HK-2 (cell line): Measurements from ENCODE around the gene SLC9A9.
"Not testable (repeated sequence)": the region's sequence is repeated elsewhere in the genome, so short reads cannot be mapped to it uniquely, and the experiment has no call there.

ENCODE experiments used
- DNase-seq: peaks from one replicate; pipeline ENCODE4 v3.0.0-alpha.2; 2018; ENCODE audit not compliant: unreplicated experiment

Gene SLC9A9

GRCh38 chr3:143465666-143466065, 382.6 kb downstream of the SLC9A9 start:
- no peak for DNase-seq

- DNase-seq = peak; percentile 94
Measured at GRCh38 chr3:143464850-143465249, 383.4 kb downstream of the SLC9A9 start.

DNA sequence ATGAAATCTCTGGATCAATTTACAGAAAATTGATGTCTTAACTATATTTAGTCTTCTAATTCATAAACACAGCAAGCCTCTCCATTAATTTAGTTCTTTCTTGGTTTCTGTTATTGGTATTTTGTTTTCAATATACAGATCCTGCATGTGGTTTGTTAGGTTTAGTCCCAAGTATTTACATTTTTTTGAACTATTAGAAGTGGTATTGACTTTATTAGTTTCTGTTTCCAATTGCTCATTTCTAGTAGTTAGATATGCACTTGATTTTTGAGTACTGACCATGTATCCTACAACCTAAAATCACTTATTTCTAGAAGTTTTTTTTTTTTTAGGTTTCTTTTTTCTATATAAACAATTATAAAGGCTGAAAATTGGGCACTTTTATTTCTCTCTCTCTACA, 392.8 kb downstream of the SLC9A9 start:
- DNase-seq = no peak

DNA sequence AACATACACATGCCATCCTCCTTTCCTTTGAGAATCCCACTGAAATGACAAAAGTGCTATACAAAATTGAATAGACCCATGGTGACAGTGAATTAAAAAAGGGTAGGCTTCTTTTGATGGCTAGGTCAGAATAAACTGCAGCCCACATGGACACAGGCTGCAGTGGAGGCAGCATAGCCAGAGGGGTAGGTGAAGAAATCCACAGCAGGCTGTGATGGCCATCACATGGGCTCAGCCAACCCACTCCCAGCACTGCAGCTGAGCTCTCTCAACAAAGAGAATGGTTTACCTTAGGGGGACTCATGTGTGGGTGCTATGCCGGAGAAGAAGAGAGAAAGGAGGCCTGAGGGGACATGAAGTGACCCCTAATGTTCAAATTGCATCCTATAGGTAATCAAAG, 397.6 kb downstream of the SLC9A9 start:
- DNase-seq = no peak

DNA sequence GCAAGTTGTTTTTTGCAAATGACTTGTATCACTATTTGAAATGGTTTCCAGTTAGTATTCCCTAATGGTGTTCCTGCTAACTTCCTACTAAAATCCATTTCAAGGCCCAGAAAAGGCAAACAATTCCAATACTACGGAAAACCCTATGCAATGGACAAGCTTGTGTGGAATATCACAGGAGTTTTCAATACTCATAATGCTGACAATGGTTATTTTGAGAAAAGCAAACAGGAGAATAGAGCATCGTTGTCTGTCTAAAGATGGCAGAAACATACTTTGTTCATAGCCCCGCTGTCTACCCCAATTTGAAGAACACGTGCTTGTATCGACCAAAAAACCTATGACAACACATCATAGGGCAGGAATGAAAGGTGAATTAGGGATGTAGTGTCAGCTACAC, 400.8 kb downstream of the SLC9A9 start:
- no peak for DNase-seq

DNA sequence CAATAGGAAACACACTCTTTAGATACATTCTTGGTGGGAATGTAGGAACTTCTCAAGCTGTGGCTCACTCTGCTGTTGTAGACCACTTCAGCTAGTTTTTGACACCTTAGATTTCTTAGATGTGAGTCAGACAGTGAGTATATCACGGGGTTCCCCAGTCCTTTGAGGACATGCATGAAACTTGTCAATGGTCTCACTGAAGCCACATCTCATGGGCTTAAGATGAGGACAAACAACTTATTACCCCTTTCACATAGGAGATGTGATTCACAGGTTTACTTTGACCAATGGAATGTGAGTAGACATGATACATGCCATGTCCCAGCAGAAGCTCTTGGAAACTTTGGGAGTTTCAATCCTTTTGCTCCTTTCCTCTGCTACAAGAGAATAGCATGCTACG, 403.1 kb downstream of the SLC9A9 start:
- peak; percentile 32 for DNase-seq

DNA sequence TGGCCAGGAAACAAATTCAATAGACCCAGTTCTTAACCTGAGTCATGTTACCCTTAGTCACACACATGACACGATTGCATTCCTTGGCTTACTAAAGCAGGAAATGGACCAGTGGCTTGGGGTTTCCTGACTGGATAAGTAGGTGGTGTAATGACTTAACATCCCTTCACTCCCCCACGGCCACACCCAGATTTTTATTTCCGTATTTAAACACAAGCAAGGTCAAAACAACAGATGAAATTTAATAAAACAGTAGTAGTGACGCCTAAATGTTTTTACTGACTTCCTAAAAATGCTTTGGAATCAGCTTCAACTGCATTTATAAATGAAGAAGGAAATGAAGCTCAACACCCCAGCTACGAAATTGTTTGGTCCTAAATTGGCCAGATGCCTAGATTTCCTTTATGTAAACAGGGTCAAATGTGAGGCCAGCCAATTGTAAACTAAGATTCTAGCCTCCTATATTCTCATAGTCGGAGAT, 404.4 kb downstream of the SLC9A9 start:
- DNase-seq = peak; percentile 66

- no peak for DNase-seq
Measured at GRCh38 chr3:143442814-143443447, 405.3 kb downstream of the SLC9A9 start.

- DNase-seq = no peak
Measured at GRCh38 chr3:143441516-143442171, 406.6 kb downstream of the SLC9A9 start.

DNA sequence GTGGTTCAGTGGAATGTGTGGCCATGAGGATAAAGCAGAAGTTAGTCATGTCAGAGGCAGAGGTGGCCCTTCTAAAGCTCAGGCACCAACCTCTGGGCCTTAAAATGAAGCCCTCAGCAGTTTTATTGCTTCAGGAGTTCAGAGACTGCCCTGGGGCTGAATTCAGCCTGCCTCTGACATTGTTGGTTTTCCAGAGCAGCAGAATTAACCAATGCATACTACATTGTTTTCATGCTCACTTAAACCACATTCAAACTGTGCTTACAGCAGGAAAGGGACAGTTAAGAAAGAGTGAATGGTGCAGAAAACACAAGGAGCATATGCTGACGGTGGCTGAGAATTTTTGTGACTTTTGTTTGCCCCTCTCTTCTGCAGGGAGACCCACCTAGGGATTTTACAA, 408.5 kb downstream of the SLC9A9 start:
- no peak for DNase-seq

GRCh38 chr3:143437405-143437804, 410.9 kb downstream of the SLC9A9 start:
- DNase-seq = no peak

- no peak for DNase-seq
Measured at GRCh38 chr3:143436231-143436930, 411.9 kb downstream of the SLC9A9 start.

GRCh38 chr3:143433787-143434378, 414.4 kb downstream of the SLC9A9 start:
- no peak for DNase-seq

DNA sequence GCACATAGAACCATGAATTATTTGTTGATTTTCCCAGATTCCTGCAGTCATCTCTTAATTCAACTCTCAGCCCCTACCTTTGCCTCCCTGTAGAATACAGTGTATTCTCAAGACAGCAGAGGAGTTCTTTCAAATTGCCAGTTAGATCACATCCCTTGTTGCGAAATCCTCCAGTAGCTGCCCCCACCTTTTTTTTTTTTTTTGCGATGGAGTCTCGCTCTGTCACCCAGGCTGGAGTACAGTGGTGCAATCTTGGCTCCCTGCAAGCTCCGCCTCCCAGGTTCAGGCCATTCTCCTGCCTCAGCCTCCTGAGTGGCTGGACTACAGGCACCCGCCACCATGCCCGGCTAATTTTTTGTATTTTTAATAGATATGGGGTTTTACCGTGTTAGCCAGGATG, 417.0 kb downstream of the SLC9A9 start:
- not testable (repeated sequence) for DNase-seq

DNA sequence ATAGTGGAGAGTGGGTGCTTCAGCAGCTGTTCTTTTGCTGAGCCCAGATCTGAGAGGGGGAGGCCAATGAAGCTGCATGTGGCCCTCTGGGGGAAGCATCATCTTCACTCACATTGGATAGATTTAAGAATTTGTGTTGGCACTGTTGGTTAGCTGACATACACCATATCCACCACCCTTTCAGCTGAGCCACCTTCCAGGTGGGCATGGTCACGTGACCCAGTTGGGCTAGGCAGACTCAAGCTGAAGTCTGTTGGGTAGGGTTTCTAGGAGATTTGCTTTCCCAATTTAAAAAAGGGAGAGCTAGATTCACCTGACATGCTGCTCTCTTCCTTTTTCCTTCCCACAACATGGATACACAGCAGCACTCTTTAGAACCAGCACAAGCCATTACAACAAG, 417.7 kb downstream of the SLC9A9 start:
- no peak for DNase-seq

DNA sequence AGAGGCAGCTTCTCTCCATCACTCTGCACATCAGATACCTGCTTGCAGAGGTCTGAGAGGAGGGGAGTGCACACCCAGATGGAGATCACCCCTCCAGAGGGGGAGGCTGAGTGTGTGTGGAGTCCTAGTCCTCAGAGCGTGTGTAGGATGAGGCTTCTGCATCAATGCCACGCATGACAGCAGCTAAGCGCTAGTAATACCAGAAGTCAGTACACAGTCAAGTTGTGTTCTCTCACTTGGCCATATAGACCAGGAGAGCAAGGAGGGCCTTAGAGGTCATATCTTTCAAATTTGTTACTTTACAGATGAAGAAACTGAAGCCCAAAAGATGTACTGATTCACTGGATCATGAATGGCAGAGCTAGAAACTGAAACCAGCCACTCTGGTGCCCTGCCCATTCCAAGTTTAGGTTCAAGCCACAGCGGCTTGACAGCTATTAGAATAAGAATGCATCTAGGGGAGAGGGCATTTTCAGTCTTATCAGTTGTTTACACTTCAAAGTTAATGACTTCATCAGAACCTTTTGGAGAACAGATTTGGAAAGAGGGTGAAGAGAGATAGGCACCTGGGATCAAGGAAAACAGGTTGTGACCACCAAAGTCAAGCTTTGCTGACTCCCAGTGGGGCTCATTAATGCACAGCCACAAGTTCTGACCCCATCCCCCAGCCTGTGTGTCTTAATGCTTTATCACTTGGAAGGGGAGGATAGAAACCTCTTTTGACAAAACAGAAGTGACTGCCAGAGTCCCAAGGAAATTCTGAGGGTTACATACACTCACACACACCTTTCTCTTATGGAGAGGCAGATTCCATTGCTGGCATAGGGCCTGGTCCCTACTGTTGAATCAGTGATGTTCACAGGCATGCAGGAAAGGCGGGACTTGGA, 418.4 kb downstream of the SLC9A9 start:
- no peak for DNase-seq

GRCh38 chr3:143428294-143428693, 420.0 kb downstream of the SLC9A9 start:
- DNase-seq = no peak

GRCh38 chr3:143427631-143428030, 420.6 kb downstream of the SLC9A9 start:
- DNase-seq = no peak

- DNase-seq = no peak
Measured at GRCh38 chr3:143424874-143425273, 423.4 kb downstream of the SLC9A9 start.

DNA sequence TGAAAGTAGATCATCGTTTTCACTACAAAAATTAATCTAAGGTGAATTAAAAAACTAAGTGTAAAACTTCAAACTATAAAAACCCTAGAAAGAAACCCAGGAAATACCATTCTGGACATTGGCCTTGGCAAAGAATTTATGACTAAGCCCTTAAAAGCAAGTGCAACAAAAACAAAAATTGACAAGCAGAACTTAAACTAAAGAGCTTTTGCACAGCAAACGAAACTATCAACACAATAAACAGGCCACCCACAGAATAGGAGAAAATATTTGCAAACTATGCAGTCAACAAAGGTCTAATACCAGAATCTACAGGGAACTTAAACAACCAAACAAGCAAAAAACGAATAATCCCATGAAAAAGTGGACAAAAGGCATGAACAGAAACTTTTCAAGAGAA, 426.7 kb downstream of the SLC9A9 start:
- no peak for DNase-seq

GRCh38 chr3:143419611-143420010, 428.7 kb downstream of the SLC9A9 start:
- no peak for DNase-seq

GRCh38 chr3:143418391-143418790, 429.9 kb downstream of the SLC9A9 start:
- DNase-seq = no peak
